ENCODE data around the gene NPY1R.

GRCh38 chr4:163356104-163356503, 23.7 kb upstream of the NPY1R start:
- TF ChIP-seq, protein P1, sequence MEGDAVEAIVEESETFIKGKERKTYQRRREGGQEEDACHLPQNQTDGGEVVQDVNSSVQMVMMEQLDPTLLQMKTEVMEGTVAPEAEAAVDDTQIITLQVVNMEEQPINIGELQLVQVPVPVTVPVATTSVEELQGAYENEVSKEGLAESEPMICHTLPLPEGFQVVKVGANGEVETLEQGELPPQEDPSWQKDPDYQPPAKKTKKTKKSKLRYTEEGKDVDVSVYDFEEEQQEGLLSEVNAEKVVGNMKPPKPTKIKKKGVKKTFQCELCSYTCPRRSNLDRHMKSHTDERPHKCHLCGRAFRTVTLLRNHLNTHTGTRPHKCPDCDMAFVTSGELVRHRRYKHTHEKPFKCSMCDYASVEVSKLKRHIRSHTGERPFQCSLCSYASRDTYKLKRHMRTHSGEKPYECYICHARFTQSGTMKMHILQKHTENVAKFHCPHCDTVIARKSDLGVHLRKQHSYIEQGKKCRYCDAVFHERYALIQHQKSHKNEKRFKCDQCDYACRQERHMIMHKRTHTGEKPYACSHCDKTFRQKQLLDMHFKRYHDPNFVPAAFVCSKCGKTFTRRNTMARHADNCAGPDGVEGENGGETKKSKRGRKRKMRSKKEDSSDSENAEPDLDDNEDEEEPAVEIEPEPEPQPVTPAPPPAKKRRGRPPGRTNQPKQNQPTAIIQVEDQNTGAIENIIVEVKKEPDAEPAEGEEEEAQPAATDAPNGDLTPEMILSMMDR (IDR thresholded peaks at IDR 0.05; ENCODE audit: insufficient read depth, low read depth, low read length): no peak
- TF ChIP-seq EZH2 (IDR thresholded peaks at IDR 0.05; ENCODE audit: insufficient read depth, low read length): no peak
